Psoas muscle (tissue), 8 donors: ENCODE results near the gene NID2. TPM values are rescaled to one million over a fixed set of nuclear protein-coding genes. Genes with fewer than 3 reads are reported as not detected.
A peak's percentile ranks its signal among the peaks of the same experiment; 100 is the strongest.

Experiments
- ATAC-seq, 4 donors: fragments of 200-7000 bp; cut with Tn5 transposase; one replicate each; pipeline ENCODE4 v1.9.1; 2020; ENCODE audit warnings: moderate library complexity in 3 of 4, mild to moderate bottlenecking in 2 of 4
- DNase-seq, 2 donors: peaks; one replicate each; pipeline ENCODE4 v3.0.0-alpha.2; 2020
- H3K27ac ChIP-seq: fragments of 200-600 bp; one replicate; pipeline ENCODE4 v1.8.0; 2022
- H3K27me3 ChIP-seq, 3 donors: fragments of 200-600 bp in 1 of 3; one replicate each; pipeline versions ENCODE4 v1.6.1 to v1.8.0; 2013 to 2022; ENCODE audit warnings: low read length in 2 of 3, mild to moderate bottlenecking in 2 of 3, moderate library complexity in 1 of 3; ENCODE audit not compliant: insufficient read depth in 3 of 3
- H3K36me3 ChIP-seq, 2 donors: fragments of 200-600 bp in 1 of 2; one replicate each; pipeline versions ENCODE4 v1.6.1 to v1.8.0; 2013 to 2022; ENCODE audit warnings: low read depth in 1 of 2, mild to moderate bottlenecking in 1 of 2, moderate library complexity in 1 of 2; ENCODE audit not compliant: insufficient read depth in 1 of 2
- H3K4me1 ChIP-seq: fragments of 200-600 bp; one replicate; pipeline ENCODE4 v1.8.0; 2022
- H3K4me3 ChIP-seq: fragments of 200-600 bp; one replicate; pipeline ENCODE4 v1.8.0; 2022; ENCODE audit warnings: mild to moderate bottlenecking
- H3K9me3 ChIP-seq: fragments of 200-600 bp; one replicate; pipeline ENCODE4 v1.8.0; 2022
- WGBS, 3 donors: extraction: QIAGEN DNeasy Blood & Tissue Kit; methylation state at CpG; one replicate each; pipeline versions ENCODE4 v1.1.6 to v1.1.7; 2013; 5-methylcytosine and 5-hydroxymethylcytosine counted together
- intact Hi-C, 2 donors: fragments of 100-400 bp; cut with DNase I; formaldehyde crosslinking; loops; one replicate each; pipeline versions ENCODE4 v1.11.0 to v1.14.2; 2022
- polyA plus RNA-seq, 3 donors: library from polyadenylated mRNA; stranded (reverse); fragments of 200-250 nt; gene quantifications; one replicate each; pipeline ENCODE4 v1.2.3, GENCODE V29; 2013
- total RNA-seq, 4 donors: library from RNA; stranded (reverse); fragmentation: NEBNext Ultra II Directional in 2 of 4; extraction: Animal tissue kit (Norgen Biotek cat#: 25700) in 2 of 4; gene quantifications; one replicate each; pipeline versions ENCODE4 v1.2.1 to v1.2.4, GENCODE V29; 2021 to 2023
- TF ChIP-seq, protein P1 (sequence below): fragments of 200-600 bp; IDR thresholded peaks from one replicate; pipeline ENCODE4 v1.8.0; 2022; ENCODE audit warnings: antibody characterized with exemption
- donor health status: healthy with polysubstance abuse.
- donor health status: DM: no; HTN: no; CAD: no; lungs with moderate emphysema.
- donor health status: Bipolar disorder and iron deficiency.
- donor health status: healthy.
- donor health status: DM: yes; HTN: yes; CAD: no.
- donor health status: DM: no; HTN: no; CAD: no.
- donor health status: DM: no; HTN: no; CAD: no.
- donor health status: DM: yes; HTN: yes; CAD: no.

The NID2 gene
- total and polyA plus RNA-seq, 7 donors = 2.2 to 12.9 (median 4.1) TPM

DNA sequence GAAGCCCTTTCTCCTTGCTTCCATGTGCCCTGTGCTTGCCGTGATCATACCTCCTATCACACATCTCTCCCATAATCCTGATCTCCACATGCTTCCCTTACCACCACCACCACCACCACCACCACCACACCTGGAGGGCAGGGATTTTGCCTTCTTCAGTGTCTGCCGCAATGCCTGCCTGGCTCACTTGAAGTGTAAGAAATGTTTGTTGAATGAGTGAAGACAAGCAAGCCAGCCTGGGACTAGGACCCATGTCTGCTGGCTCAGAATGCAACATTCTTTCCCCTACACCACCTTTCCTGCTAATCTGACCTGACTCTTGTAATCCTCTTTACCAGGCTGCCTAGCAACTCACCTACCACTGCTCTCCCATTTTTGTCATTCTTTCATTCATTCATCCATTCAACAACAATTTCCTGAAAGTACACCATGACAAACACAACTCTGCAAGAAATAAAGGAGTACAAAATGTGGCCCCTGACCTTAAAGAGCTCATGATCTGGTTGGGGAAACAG, 3.5 kb upstream of the NID2 start:
- no peak for DNase-seq
- Histone ChIP-seq H3K27me3 (peaks cover 0 to 30% (median 15%) of the 10 kb centered on the region in 3 donors), H3K4me1 (peaks cover 7% of the 10 kb centered on the region), H3K9me3 (no peaks in the 10 kb centered on the region), H3K36me3 (no peaks in the 10 kb centered on the region), H3K4me3 (no peak overlapping the region), H3K27ac (no peak overlapping the region)
- 86 to 87% (median 87%) methylated on average over 2 of the region's 2 CpGs for WGBS, 3 donors
- TF ChIP-seq, protein P1, sequence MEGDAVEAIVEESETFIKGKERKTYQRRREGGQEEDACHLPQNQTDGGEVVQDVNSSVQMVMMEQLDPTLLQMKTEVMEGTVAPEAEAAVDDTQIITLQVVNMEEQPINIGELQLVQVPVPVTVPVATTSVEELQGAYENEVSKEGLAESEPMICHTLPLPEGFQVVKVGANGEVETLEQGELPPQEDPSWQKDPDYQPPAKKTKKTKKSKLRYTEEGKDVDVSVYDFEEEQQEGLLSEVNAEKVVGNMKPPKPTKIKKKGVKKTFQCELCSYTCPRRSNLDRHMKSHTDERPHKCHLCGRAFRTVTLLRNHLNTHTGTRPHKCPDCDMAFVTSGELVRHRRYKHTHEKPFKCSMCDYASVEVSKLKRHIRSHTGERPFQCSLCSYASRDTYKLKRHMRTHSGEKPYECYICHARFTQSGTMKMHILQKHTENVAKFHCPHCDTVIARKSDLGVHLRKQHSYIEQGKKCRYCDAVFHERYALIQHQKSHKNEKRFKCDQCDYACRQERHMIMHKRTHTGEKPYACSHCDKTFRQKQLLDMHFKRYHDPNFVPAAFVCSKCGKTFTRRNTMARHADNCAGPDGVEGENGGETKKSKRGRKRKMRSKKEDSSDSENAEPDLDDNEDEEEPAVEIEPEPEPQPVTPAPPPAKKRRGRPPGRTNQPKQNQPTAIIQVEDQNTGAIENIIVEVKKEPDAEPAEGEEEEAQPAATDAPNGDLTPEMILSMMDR = no peak
- intact Hi-C loops = no loop called here
- no peak for ATAC-seq

DNA sequence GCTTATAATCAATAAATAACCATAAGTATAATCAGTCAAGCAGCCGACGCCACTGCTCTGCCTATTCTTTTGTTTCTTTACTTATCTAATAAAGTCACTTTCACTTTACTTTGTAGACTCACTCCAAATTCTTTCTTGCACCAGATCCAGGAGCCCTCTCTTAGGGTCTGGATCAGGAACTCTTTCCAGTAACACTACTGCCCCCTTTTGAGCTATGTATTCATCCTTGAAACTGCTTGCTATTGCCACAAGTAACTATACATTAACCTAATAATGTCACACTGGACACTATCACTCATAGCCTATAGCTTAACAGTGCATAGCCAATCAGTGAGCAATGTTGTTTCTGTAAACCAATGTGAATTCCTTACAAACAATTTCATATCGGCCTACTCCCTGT, 2.8 kb upstream of the NID2 start:
- Histone ChIP-seq H3K36me3 (no peaks in the 10 kb centered on the region), H3K27me3 (peaks cover 0 to 35% (median 15%) of the 10 kb centered on the region in 3 donors), H3K9me3 (no peaks in the 10 kb centered on the region), H3K27ac (no peak overlapping the region), H3K4me1 (peaks cover 7% of the 10 kb centered on the region), H3K4me3 (no peak overlapping the region)
- 47 to 52% (median 51%) methylated on average over 3 of the region's 3 CpGs for WGBS, 3 donors
- DNase-seq (no peak), ATAC-seq (no peak)
- intact Hi-C loops = no loop called here
- TF ChIP-seq, protein P1 = no peak

- H3K27ac ChIP-seq = peak overlapping the region; percentile 28
- H3K27me3 ChIP-seq = peaks cover 0 to 42% (median 15%) of the 10 kb centered on the region in 3 donors
- TF ChIP-seq, protein P1 = no peak
- WGBS, 3 donors = 41 to 53% (median 51%) methylated on average over 3 of the region's 3 CpGs
- no peaks in the 10 kb centered on the region for H3K36me3 ChIP-seq
- no peak for DNase-seq
- H3K4me1 ChIP-seq = peaks cover 7% of the 10 kb centered on the region
- H3K9me3 ChIP-seq = no peaks in the 10 kb centered on the region
- no peak for ATAC-seq
- intact Hi-C loops = no loop called here
- H3K4me3 ChIP-seq = peak overlapping the region; percentile 72
These were observed 1.2 kb upstream of the NID2 start for GRCh38 chr14:52070051-52070431.

- DNase-seq (peak in 1 of 2 donors; percentile 39), ATAC-seq (peak; percentile 46 to 70 (median 62))
- intact Hi-C loops = no loop called here
- Histone ChIP-seq H3K36me3 (no peaks in the 10 kb centered on the region), H3K27me3 (peaks cover 0 to 42% (median 15%) of the 10 kb centered on the region in 3 donors), H3K9me3 (no peaks in the 10 kb centered on the region), H3K4me1 (peaks cover 7% of the 10 kb centered on the region), H3K4me3 (peak overlapping the region; percentile 72), H3K27ac (peak overlapping the region; percentile 28)
- TF ChIP-seq, protein P1 = no peak
- 1 to 2% (median 1%) methylated on average over 43 to 54 of the region's 54 CpGs for WGBS, 3 donors
These were observed 620 bp upstream of the NID2 start for GRCh38 chr14:52069307-52070050.
